Tibial artery (tissue), 4 donors: Measurements from ENCODE around the gene MAN2A2.

Experiments used
- DNase-seq, 2 donors: peaks; one replicate each; pipeline ENCODE4 v3.0.0-alpha.2; 2019
- H3K27ac ChIP-seq, 2 donors: fragments of 200-600 bp; sonication (generic) in 1 of 2; 1 replicate in 1 of 2; 2 replicates in 1 of 2; pipeline ENCODE4 v1.5.1; 2018 to 2019; ENCODE audit warnings: mild to moderate bottlenecking in 1 of 2
- H3K27me3 ChIP-seq, 2 donors: fragments of 200-600 bp; sonication (generic) in 1 of 2; one replicate each; pipeline versions ENCODE4 v1.5.1 to v1.6.0; 2016 to 2019
- H3K36me3 ChIP-seq, 3 donors: fragments of 200-600 bp; sonication (generic) in 2 of 3; one replicate each; pipeline ENCODE4 v1.5.1; 2016 to 2019; ENCODE audit warnings: mild to moderate bottlenecking in 2 of 3
- H3K4me1 ChIP-seq, 4 donors: fragments of 200-600 bp; sonication (generic) in 2 of 4; 1 replicate in 3 of 4; 2 replicates in 1 of 4; pipeline ENCODE4 v1.5.1; 2016 to 2019
- H3K4me3 ChIP-seq, 2 donors: fragments of 200-600 bp; sonication (generic) in 1 of 2; 1 replicate in 1 of 2; 2 replicates in 1 of 2; pipeline ENCODE4 v1.5.1; 2018 to 2019; ENCODE audit warnings: mild to moderate bottlenecking in 2 of 2
- H3K9me3 ChIP-seq, 3 donors: fragments of 200-600 bp; sonication (generic) in 1 of 3; one replicate each; pipeline ENCODE4 v1.5.1; 2016 to 2019
- CTCF ChIP-seq, 2 experiments: fragments of 200-600 bp in 1 of 2; fragments of 450-650 bp in 1 of 2; IDR thresholded peaks; one replicate each; pipeline ENCODE4 v1.5.1; 2017 to 2019; ENCODE audit warnings: antibody characterized with exemption in 2 of 2, mild to moderate bottlenecking in 1 of 2, moderate library complexity in 1 of 2
- intact Hi-C: fragments of 100-400 bp; cut with DNase I; formaldehyde crosslinking; loops from one replicate; pipeline ENCODE4 v1.15.0; 2023; ENCODE audit warnings: low total_unique reads

MAN2A2 gene

DNA sequence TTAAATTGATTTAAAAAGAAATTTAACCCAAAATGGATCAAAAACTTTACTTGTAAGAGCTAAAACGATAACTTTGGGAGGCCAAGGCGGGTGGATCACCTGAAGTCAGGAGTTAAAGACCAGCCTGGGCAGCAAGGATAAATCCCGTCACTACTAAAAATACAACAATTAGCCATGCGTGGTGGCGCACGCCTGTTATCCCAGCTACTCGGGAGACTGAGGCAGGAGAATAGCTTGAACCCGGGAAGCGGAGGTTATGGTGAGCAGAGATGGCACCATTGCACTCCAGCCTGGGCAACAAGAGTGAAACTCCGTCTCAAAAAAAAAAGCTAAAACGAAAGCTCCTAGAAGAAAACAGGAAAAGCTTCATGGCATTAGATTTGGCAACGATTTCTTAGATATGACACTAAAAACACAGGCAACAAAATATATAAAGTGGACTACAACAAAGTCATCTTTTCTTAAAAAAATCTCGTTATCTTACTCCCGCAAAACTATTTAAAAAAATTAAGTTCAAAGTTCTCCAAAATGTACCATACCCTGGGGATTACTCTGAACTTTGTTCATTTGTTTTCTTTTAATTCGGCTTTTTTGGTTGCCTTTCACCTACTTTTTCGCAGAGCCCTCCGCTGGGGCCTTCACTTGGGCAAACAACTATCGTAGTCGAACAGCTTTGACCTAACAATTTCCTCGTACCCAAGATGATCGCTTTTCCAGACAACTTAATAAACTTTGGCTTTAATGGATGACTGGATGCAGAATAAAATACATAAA, 26.3 kb downstream of the MAN2A2 start:
- no peak for TF ChIP-seq CTCF (IDR thresholded peaks at IDR 0.05)
- Histone ChIP-seq H3K4me3 (peak overlapping the region; percentile 68 to 77), H3K9me3 (no peaks in the 10 kb centered on the region), H3K4me1 (peaks cover 0 to 37% (median 22%) of the 10 kb centered on the region in 4 donors), H3K36me3 (no peaks in the 10 kb centered on the region), H3K27ac (peak overlapping the region; percentile 95 to 96), H3K27me3 (no peaks in the 10 kb centered on the region)
- intact Hi-C loops, result loop anchor here (2.0 to 10.0 kb wide), 3 partner anchors 27 to 335 kb away; partner anchors contain the start of gene MAN2A2
- no peak for DNase-seq

DNA sequence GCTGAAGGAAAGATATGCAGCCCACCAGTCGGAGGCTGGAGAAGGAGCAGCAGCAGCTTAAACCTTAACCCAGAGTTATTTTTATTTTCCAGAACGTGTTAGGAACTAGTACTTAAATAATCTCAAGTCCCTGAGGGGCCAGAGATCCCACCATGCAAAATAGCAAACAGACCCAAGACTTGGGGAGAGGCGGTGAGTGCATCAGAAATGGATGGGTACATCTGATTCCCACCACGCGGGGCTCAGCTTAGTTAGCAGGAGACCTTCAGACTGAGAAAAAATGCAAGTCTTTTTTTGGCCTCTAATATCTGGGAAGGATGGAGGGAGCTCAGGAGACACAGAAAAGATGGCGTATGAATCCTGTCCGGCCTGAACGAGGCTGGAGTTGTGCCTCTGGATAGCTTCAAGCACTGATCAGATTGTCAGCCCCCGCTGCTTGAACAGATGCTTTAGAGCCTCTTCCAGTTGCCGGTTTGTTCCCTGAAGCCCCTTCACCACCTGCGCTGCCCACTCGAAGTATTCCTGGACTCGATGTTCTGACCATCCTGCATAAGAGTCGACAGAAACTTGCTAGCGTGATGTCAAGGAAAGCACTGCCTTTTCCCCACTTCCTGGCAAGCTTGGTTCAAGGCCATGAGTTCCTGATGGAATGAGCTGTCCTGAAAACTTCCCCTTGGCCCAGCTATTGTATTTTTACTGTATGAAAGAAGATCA, 27.9 kb downstream of the MAN2A2 start:
- Histone ChIP-seq H3K27ac (peak overlapping the region; percentile 95 to 96), H3K36me3 (no peaks in the 10 kb centered on the region), H3K9me3 (no peaks in the 10 kb centered on the region), H3K4me1 (peaks cover 0 to 45% (median 33%) of the 10 kb centered on the region in 4 donors), H3K27me3 (no peaks in the 10 kb centered on the region), H3K4me3 (peak overlapping the region; percentile 68 to 77)
- no peak for TF ChIP-seq CTCF (IDR thresholded peaks at IDR 0.05)
- intact Hi-C loops, result loop anchor here (2.0 to 10.0 kb wide), 3 partner anchors 28 to 334 kb away; partner anchors contain the start of gene MAN2A2
- DNase-seq, result no peak

- peak in 1 of 2 experiments; percentile 33 for TF ChIP-seq CTCF (IDR thresholded peaks at IDR 0.05)
- no peak for DNase-seq
- Histone ChIP-seq H3K9me3 (no peaks in the 10 kb centered on the region), H3K4me3 (peak overlapping the region; percentile 69 to 81), H3K36me3 (peaks cover 0 to 4% (median 0%) of the 10 kb centered on the region in 3 donors), H3K27me3 (no peaks in the 10 kb centered on the region), H3K4me1 (peaks cover 0 to 50% (median 37%) of the 10 kb centered on the region in 4 donors), H3K27ac (peak overlapping the region; percentile 87 to 96)
- intact Hi-C loops, result loop anchor here (2.0 to 10.0 kb wide), 3 partner anchors 29 to 333 kb away; partner anchors contain the start of gene MAN2A2
Observed at GRCh38 chr15:90931575-90931827, 28.4 kb downstream of the MAN2A2 start.

- Histone ChIP-seq H3K27ac (peak within 1 kb of the TSS; percentile 87 to 96), H3K4me1 (peaks cover 0 to 56% (median 40%) of the 10 kb centered on the region in 4 donors), H3K4me3 (peak within 1 kb of the TSS; percentile 69 to 81), H3K27me3 (no peaks in the 10 kb centered on the region), H3K9me3 (no peaks in the 10 kb centered on the region), H3K36me3 (peaks cover 0 to 9% (median 0%) of the 10 kb centered on the region in 3 donors)
- TF ChIP-seq CTCF (IDR thresholded peaks at IDR 0.05), result peak; percentile 91 to 97
- intact Hi-C loops, result loop anchor here (2.0 to 10.0 kb wide), 3 partner anchors 29 to 333 kb away; partner anchors contain the start of gene MAN2A2
- DNase-seq, result peak; percentile 82 to 94
Observed at GRCh38 chr15:90931828-90932659, 28.9 kb downstream of the MAN2A2 start, which contains the start of gene HDDC3. TSS of gene HDDC3 (minus strand) at chr15:90932549. CDS start at chr15:90932540, 9 bp downstream.

- no peaks in the 10 kb centered on the region for H3K27me3 ChIP-seq
- no peak for TF ChIP-seq CTCF (IDR thresholded peaks at IDR 0.05)
- peaks cover 0 to 57% (median 41%) of the 10 kb centered on the region in 4 donors for H3K4me1 ChIP-seq
- H3K27ac ChIP-seq, result peak overlapping the region; percentile 87 to 96
- intact Hi-C loops, result loop anchor here (5.0 to 10.0 kb wide), 2 partner anchors 60 to 332 kb away; no protein-coding TSS in a partner anchor
- no peak for DNase-seq
- peaks cover 0 to 15% (median 0%) of the 10 kb centered on the region in 3 donors for H3K36me3 ChIP-seq
- H3K4me3 ChIP-seq, result peak overlapping the region; percentile 69 to 81
- H3K9me3 ChIP-seq, result no peaks in the 10 kb centered on the region
Observed at GRCh38 chr15:90932660-90932991, 29.5 kb downstream of the MAN2A2 start.
